GM18499 (cell line): Measurements from ENCODE around the gene CREG1.
"Not testable (repeated sequence)": the region's sequence is repeated elsewhere in the genome, so short reads cannot be mapped to it uniquely, and the experiment has no call there.

Experiments used
- ATAC-seq: cut with Tn5 transposase; IDR thresholded peaks from one replicate; pipeline ENCODE4 v1.9.1; 2021; ENCODE audit warnings: moderate number of reproducible peaks; ENCODE audit not compliant: insufficient read depth, unreplicated experiment

Gene CREG1

DNA sequence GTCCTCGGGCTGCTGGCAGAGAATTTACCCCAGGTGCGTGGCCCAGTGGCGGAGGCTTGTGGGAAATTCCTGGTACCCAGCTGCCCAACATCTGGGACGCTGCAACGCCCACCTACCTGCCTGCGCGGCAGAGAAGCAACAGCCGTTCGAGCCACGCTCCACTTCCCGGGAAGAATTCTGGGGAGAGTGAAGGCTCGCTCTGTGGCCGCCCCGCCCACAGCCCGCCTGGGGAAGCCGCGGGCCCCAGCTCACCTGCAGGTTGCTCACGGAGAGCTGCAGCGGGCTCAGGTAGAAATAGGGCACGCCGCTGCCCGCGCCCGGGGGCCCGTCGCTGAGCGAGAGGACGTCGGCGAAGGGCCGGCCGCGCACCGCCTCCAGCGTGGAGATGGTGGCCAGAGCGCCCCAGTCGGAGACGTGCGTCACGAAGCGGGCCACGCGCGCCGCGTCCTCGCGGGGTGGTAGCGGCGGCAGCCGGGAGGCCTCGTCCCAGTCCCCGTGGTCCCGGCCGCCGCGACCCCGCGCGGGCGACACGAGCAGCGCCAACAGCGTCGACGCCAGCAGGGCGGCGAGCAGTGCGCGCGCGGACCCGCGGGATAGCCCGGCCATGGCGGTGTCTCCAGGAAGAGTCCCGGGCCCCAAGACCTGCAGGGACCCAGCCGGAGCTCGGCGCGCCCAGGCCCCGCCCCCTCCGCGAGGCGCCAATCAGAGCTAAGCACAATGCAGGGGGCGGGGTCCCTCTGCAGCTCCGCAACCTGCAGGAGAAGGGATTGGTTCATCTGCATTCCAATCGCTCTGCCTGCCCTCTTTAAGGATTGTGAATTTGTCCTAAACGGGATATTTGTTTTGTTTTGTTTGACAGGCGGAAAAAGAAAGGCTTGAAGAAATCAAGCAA lies at the start of gene CREG1:
TSS of gene CREG1 (minus strand) at position 627 of the 892 bp plus-strand sequence.
- ATAC-seq = peak; percentile 72

DNA sequence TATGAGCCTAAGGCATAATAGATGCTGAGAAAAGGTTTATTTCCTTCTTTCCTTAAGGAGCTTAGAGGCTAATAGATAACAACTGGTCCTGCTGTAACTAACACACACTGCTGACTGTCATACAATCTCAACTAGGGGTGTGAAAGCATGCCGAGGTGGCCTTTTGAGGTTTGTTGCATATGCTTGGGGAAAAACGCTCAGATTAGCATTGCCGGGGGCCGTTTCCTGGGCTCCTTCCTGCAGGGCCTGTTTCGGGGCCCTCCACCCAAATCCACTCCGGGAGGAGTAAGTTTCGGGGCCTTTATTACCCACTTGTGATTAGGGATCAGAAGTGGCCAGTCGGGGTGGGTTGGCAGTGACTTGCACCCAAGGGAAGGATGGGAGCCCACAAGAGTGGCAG lies 49.3 kb upstream of the CREG1 start:
- no peak for ATAC-seq

DNA sequence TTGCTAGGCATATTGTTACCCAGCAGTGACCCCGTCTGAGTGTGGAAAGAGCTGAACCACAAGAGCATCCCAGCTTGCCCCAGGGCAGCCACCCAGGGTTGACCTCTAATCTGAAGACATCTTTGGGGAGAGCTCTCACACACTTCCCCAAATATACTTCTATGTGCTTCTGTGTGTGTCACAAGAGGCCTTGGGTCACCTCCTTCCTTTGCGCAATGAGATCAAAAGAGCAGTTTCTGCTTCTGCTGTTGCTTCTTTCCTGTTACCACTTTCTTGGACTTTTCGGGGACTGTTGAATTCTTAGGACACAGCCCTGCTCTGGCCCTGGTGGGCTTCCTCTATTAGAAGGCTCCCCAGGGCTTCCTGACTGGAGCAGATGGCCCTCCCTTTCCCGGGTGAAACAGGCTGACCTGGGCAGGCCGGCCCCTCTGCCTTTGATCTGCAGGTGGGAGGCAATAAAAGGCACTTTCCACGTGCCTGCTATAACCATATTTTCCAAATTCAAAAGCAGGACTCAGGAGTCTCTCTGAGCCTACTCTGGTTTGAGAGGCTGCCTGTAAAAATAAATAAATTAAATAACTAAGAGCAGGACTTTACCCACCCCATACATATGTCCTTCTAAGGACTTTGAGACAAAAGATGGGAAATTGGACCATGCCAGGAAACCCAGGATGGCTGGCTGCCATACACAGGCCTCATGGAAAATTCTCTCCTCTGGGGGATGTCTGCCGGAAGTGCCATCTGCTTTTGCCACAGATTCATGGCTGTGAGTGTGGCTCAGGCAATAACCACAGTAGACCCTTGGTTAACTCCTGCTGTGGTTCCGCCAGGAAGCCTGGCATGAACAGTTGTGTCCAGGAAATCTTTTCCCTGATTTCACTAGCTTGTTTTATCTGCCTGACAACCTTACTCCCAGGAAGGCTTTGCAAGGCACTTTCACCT lies 48.2 kb upstream of the CREG1 start:
- ATAC-seq = no peak

DNA sequence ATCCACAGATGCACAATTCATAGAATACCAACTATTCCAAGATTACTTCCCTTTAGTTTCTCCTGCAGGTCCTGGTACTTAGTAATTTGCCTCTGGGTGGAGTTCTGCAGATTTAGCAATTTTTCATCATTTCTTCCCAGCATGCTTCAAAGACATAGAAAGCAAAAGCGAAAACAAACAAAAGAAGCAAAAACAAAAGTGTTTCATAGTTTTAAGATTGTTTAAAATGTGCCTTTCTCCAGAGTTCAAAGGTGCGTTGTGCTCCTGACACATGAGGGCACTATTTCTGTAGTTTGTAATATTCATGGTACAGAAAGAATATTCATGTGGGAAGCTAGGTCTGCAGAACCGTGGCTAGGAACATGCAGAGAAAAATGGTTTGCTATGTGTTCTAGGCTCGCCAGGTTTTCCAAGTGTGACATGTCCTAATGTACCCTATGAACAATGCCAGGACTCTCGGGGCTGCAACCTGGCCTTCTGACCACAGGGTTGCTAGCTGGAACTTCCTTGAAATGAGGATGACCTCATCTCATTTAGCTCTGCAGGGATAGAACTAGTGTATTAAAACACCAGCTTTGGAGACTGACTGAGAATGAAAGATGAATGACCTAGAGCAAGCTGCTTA lies 46.5 kb upstream of the CREG1 start:
- no peak for ATAC-seq

DNA sequence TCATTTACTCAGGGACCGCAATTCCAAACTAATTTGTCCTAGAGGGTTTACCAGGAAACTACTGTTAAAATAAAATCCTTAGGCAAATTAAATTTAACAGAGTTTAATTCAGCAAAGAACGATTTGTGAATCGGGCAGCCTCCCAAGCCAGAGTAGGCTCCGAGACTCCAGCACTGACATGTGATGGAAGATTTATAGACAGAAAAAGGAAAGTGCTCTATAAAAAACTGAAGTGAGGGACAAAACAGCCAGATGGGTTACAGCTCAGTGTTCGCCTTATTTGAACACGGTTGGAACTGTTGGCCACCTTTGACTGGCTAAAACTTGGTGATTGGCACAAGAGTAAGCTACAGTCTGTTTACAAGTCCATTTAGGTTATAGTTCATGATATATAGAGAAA lies 41.3 kb upstream of the CREG1 start:
- no peak for ATAC-seq

DNA sequence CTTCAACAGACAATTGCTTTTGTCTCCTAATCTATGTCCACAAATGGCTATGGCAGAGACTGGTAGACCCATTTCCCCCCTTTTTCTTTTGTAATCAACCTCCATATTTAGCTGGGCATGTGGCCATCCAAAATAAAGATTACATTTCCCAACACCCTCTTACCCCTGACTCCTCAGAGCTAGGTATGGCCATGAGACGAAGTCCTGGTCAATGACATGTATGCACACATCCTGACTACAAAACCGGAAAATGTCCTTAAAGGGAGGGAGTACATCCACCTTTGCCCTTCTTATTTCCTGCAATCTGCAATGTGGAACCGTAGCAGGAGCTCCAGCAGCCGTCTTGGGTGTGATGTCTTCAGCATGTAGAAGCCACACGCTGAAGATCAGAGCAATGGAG lies 40.3 kb upstream of the CREG1 start:
- no peak for ATAC-seq

DNA sequence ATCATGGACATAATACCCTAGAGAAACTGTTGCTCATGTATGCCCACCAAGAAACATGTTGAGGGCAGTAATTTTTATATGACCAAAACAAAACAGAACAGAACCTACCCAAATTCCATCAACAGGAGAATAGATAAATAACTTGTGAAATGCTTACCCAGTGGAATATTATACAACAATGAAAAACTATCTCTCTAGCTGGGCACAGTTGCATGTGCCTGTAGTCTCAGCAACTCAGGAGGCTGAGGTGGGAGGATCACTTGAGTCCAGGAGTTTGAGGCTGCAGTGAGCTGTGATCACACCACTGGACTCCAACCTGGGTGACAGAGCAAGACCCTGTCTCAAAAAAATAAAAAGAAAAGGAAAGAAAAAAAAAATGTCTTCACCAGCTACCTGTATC lies 38.9 kb upstream of the CREG1 start:
- no peak for ATAC-seq

DNA sequence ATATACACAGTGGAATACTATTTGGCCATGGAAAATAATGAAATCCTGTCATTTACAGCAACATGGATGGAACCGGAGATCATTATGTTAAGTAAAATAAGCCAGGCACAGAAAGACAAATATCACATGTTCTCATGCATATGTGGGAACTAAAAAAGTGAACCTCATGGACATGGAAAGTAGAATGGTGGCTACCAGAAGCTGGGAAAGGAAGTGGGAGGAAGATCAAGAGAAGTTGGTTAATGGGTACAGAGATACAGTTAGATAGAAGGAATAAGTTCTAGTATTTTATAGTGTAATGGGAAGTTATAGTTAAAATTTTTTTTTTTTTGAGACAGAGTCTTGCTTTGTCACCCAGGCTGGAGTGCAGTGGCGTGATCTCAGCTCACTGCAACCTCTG lies 34.8 kb upstream of the CREG1 start:
- no peak for ATAC-seq

DNA sequence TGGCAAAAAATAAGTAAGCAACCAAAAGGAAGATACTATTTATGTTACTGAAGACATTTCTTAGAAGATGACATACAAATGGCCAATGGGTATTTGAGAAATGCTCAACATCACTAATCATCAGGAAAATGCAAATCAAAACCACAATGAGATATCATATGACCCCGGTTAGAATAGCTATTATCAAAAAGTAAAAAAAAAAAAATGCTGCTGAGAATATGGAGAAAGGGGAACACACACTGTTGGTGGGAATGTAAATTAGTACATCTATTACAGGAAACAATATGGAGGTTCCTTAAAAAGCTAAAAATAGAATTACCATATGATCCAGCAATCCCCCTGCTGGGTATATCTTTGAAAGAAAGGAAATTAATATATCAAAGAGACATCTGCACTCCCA lies 34.3 kb upstream of the CREG1 start:
- no peak for ATAC-seq

DNA sequence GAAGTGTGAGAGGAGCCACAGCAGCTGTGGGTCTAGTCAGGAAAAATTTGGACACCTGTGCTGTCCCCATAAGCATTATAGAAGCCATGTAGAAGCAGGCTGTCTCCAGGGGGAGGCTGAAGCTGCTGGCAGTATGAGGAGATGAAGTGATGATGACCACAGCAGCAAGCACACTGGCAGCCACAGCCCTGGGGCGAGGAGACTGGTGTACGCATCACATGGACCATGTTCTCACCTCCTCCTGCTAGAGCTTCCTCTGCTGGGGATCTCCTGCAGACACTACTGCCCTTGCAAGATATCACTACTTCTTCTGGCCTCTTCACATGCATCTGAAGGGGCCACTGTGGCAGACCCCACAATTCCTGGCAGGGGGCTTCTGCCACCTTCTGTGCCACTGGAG lies 33.8 kb upstream of the CREG1 start:
- no peak for ATAC-seq

DNA sequence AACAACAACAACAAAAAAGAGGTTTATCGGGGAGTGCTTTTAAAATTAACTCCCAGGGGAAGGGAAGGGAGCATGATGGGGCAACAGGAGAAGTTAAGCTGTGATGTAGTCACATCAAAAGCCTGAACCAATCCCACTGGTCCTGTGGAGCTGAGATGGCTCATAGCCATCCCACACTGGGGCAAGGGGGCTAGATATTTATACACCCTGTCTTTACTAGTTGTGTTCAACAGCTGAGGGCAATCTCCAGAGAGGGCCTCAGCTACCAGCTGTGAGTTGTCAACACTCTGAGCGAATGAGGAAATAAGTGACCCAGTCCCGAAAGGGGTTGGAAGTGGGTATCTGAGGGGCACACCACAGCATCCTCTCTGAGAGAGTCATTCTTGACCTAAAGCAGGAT lies 31.0 kb upstream of the CREG1 start:
- ATAC-seq = no peak

DNA sequence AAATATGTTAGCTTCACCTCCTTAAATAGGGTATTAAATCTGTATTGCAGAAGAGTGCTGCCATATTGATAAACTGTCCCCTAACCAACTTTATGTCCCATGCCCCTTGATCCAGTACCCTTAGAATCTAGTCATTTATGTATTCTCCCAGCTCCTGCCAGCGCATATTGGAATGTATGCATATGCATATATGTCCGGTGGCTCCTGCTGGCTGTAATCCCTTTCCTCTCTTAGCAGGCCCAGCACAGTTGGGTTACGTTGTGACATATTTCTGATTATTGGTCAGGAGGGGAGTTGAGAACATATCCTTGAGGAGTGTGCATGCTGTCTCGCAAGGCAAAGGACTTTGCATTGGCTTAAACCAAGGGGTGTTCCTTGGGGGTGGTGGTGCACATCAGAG lies 29.2 kb upstream of the CREG1 start:
- no peak for ATAC-seq

DNA sequence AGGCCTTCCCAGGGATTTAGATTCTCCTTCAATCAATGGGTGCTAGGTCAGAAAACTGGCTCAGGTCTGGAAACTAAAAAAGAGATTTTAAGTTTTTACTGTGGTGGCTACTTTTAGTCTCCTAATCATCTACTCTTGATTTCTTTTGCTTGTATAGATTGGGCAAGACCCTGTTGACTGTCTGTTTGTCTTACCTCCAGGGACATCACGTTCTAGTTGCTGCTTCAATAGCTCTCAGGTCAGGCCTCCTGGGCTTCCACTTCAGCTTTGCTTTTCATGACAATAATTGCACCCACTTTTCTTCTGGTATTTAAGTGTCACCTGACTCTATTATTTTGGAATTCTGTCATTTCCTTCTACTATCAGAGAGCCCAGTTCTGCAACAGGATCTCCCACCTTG lies 28.5 kb upstream of the CREG1 start:
- ATAC-seq = no peak

DNA sequence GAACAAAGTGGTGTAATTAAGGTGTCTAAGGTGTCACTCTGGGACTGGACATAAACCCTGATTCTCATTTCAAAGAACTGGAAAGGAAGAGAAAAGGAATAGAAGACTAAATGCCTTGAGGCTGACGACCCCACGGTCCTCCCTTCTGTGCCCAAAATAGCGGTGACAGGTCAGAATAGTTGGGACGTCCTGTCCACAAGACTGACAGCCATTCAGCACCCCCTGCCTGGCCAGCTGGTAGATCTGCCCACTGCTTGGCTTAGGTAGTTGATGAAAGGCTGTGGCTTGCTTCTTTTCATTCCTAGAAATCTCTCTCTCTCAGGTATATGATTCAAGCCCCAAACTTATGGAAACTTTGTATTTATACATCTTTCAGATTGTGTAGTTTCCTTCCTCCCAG lies 26.4 kb upstream of the CREG1 start:
- ATAC-seq = no peak

DNA sequence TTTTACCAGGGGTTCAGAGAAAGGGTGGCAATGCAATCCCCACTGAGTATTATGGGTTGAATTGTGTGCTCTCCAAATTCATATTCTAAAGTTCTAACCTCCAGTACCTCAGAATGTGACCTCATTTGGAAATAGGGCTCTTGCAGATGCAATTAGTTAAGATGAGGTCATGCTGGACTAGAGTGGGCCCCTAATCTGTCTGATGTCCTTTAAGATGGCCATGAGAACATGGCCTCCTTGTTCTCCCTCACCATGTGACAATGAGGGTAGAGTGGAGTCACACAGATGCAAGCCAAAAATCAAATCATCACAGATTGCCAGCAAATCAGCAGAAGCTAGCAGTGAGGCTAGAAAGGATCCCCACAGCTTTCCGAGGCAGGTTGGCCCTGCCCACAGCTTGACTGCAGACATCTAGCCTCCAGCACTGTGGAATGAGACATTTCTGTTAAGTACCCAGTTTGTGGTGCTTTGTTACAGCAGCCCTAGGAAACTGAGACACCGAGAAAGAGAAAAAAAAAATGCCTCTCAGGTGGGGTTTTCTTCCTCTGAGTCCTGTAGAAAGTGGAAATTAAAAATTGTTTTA lies 25.5 kb upstream of the CREG1 start:
- ATAC-seq = no peak

DNA sequence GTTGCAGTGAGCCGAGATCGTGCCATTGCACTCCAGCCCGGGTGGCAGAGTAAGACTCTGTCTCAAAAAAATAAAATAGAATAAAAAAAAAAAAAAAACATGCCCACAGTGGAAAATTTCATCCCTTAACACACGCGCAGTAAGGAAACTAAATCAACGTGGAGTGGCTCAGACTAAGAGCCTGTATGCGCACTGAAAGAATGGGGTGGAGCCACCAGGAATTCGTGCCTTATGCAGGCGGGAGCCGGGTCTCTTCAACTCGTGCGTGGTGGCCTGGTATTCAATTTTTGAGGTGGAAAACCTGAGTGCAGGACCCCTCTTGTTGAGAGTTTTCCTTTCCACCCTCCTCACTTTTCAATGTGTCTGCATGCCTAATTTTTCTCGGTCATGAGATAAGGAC lies 22.1 kb upstream of the CREG1 start:
- no peak for ATAC-seq

DNA sequence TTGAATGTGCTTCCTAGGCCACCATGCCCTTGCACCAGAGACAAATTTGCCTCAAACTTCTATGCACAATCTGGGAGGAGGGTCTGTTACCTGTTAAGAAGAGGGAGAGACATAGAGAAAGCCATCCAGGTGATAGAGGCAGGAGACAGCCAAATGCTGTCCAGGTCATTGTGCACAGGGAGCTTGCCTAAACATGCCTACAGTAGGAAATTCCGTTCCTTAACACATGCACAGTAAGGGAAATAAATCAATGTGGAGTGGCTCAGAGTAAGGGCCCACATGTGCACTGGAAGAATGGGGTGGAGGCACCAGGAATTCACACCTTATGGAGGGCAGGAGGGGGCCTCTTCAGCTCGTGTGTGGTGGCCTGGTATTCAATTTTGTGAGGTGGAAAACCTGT lies 19.5 kb upstream of the CREG1 start:
- ATAC-seq = no peak

DNA sequence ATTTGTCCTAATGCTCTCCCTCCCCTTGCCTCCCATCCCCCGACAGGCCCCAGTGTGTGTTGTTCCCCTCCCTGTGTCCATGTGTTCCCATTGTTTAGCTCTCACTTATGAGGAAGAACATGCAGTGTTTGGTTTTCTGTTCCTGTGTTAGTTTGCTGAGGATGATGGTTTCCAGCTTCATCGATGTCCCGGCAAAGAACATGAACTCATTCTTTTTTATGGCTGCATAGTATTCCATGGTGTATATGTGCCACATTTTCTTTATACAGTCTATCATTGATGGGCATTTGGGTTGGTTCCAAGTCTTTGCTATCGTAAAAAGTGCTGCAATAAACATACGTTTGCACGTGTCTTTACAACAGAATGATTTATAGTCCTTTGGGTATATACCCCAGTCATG lies 17.1 kb upstream of the CREG1 start:
- ATAC-seq = not testable (repeated sequence)

DNA sequence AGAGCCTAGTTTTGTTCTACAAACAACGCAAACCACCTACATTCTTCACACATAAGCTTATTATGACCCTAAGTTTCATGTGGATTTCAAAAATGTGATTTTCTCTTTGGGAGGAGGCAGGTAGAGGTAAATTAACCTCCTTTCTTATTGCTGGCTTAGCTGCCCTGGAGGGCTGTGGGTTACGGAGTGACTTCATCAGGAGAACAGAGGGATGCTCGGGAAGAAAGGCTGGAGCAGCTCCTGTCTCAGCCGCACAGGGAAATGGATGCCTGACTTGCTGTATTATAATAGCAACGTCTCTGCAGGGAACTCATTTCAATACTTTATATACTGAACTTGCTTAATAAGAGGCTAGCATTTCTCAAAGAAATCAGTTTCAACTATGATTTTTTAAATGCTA lies 14.1 kb upstream of the CREG1 start:
- ATAC-seq = no peak

DNA sequence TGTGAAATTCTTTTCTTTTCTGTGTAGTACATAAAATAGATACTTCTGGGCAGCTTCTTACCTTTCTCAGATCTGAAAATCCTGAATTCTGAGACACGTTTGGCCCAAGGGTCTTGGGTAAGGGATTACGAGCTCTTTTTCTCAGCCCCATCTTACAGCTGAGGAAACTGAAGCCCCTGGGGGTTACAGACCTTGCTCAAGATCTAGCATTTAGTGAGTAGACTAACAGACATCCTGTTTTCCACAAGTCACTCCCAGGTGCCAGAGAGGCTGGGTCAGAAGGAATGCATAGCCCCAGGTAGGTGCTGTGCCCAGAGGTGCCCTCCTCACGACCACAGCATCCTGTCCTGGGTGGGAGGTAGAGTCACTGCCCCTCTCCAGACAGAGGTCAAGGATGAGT lies 13.2 kb upstream of the CREG1 start:
- ATAC-seq = no peak

DNA sequence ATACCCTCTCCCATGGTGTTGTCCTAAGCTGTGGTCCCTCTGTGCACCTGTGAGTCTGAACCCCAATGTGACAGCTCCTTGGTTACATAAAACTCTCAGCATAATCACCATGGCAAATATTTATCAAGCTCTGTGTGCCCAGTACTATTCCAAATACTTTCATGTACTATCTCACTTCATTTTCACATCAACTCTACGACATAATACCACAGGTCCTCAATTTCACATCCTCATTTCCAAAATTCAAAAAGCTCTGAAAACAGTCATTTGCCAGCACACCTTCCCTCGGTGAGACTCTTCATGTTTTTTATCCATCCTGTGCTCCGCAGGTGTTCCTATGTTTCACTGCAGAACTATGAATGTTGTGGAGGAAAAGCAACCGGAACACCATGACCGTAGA lies 12.4 kb upstream of the CREG1 start:
- no peak for ATAC-seq
